Stimulated activated naive CD4-positive, alpha-beta T cell treated with Interleukin-2 at 50 U/mL for 16 hours (primary cell): ENCODE data around the gene TOX3.

Source experiments
- DNase-seq: peaks from one replicate; lab custom pipeline; 2025; lab: John Stamatoyannopoulos, UW

Gene TOX3

DNA sequence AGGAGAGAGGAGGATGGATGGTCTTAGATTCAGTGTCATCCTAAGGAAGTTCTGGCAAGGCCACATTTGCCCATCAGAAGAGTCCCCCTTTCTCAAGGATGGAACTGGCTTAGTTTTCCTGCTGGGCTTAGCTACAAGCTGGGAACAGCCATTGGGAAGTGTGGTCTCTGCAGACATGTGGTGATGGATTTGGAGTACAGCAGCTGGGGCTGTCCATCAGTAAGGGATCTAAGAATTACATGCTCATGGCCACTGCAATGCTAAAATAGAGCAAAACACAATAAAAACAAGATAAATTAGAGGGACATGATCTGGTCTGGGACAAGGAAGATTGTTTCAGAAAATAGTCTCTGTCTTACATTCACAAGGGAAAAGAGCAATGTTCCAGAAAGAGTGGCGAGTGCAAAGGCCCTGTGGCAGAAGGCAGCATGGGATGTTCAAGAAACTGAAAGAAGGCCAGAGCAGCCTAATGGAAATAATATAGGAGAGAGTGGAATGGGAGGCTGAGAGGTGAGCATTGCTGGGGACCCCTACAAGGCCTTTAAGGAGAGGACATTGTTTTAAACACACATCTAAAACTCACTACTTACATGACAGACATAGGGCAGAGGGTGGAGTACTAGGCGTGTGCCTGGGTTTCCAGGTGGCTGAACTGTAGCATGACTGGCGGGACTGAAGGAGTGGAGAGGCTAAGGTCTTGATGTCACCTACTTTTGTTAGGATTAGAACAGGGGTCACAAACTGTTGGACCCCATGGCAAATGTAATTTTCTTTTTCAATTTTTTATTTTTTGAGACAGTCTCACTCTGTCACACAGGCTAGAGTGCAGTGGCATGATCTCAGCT, 17.0 kb upstream of the TOX3 start:
- no peak for DNase-seq

DNA sequence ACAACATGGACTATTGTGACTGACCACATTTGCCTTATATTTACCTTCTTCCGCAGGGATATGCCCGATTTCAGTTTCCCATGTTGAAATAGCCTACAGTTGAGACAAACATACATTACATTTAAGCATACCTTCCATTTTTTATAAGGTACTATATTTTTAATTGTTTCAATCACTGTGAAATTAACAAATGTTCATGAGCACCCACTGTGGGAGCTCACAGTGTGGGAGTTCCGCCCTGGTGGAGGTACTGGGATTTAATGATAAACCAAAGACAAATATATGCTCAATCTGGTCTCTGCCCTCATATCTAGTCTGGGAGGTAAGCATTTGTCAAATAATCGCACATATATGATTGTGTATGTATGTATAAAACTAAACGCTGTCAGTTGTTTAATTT, 15.8 kb upstream of the TOX3 start:
- DNase-seq: no peak

GRCh38 chr16:52561910-52562741, 15.2 kb upstream of the TOX3 start:
- no peak for DNase-seq

DNA sequence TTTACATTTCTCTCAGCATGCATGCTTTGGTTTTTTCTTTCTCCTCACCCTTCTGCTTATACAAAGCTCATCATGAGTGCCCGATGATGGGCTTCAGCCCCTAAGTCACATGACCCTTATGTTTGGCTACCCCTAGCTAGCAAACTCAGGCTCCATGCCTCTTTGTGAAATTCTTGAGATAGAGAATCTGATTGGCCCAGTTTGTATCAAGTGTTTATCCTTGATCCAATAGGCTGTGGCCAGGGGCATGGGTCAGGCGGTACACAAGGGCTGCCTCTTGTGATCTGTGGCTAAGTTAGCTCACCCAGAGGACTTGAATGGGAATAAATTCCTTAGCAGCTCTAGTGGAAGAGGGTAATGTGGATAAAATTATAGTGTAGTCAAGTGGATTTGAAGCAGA, 11.5 kb upstream of the TOX3 start:
- no peak for DNase-seq

- DNase-seq: no peak
Observed at GRCh38 chr16:52557236-52557635, 10.3 kb upstream of the TOX3 start.

GRCh38 chr16:52556083-52556482, 9.1 kb upstream of the TOX3 start:
- DNase-seq: no peak

- DNase-seq: no peak
Observed at GRCh38 chr16:52555572-52555971, 8.6 kb upstream of the TOX3 start.

DNA sequence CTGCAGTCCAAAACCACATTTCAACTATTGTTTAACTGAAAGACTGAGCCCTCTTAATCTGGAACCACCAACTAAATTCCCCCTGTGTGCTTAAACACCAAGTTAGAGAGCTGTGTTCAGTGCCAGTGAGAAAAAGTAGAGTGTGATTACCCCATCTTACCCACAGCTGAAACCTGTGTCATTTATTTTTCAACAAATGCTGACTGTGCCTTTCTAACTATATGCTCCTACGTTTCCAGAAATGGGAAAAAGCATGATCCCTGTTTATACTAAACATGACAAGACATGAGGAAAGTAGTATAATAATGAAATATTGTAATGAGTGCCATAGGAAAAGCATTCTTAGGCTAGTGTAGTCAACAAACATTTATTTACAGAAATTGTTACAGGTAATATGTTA, 7.4 kb upstream of the TOX3 start:
- no peak for DNase-seq

- no peak for DNase-seq
Observed at GRCh38 chr16:52553322-52553721, 6.4 kb upstream of the TOX3 start.

DNA sequence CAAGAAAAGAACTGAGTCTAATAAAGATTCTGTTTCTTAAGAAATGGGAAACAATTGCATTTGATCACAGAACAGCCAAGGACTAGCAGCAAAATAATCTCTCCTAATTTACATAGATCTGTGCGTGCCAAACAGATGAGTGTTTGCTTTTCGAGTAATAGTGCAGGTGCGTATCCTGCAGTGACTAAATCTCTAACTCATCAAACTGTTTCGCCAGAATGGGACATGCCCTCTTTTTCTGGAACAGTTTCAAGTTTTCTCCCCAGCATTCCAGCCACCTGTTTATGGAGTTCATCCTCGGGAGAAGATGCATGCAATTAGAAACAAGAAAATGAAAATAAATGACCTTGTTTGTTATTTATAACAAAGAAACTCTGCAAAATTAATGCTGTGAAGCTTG, 5.7 kb upstream of the TOX3 start:
- no peak for DNase-seq

GRCh38 chr16:52549011-52549692, 2.2 kb upstream of the TOX3 start:
- no peak for DNase-seq

- DNase-seq: no peak
Observed at GRCh38 chr16:52548261-52549010, 1.5 kb upstream of the TOX3 start.

DNA sequence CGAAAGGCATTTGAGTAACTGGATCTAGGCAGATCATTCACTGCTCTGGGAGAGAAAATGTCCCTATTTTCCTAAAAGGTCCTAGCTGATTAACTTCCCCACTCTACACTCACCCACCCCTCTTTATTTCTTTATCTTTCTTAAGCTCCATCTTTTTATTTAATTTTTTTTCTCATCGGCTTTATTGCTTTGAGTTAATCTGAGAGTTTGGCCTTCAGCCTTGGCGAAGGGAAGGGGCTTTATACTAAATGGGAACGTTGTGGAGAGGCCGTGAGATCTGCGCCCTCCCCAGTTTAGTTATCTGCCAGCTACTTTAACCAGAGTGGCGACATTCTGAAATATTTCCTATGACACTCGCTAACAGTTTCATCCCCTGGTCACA, 882 bp upstream of the TOX3 start:
- no peak for DNase-seq

GRCh38 chr16:52546291-52547003, 496 bp downstream of the TOX3 start:
- DNase-seq: no peak

- no peak for DNase-seq
Observed at GRCh38 chr16:52545898-52546266, 1.1 kb downstream of the TOX3 start.

- DNase-seq: no peak
Observed at GRCh38 chr16:52545222-52545897, 1.6 kb downstream of the TOX3 start.

DNA sequence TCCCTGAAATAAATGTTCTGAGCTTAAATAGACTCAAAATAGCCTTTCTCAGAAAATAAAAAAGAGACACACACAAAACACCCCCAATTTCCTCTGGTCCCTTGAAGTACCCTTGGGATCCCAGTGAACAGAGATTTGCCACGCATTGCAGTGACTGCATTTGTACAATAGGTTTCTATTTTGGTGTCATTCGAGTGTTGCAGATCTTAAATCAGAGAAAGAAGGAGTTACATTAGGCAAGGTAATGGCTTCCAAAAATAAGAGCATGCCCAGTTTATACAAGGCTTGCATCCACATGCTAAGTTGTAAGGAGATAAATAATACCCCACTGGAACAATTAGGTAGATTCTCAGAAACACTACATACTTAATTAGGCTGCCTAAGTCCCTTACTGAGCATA, 2.2 kb downstream of the TOX3 start:
- no peak for DNase-seq

GRCh38 chr16:52543654-52544053, 3.3 kb downstream of the TOX3 start:
- no peak for DNase-seq

GRCh38 chr16:52540910-52541309, 6.0 kb downstream of the TOX3 start:
- no peak for DNase-seq

DNA sequence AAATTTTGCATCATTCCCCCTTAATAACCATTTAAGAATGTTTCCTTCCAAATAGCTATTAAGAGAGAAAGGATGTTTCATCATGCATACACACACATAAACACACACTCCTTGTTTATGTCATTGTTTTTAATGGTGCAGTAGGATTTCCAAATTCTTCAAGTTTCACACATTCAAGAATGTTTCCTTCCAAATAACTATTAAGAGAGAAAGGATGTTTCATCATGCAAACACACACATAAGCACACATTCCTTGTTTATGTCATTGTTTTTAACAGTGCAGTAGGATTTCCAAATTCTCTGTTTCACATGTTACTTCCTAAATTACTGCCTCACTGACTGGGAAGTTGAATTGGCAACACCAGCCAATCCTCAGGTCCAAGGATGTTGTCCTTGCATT, 7.8 kb downstream of the TOX3 start:
- no peak for DNase-seq

DNA sequence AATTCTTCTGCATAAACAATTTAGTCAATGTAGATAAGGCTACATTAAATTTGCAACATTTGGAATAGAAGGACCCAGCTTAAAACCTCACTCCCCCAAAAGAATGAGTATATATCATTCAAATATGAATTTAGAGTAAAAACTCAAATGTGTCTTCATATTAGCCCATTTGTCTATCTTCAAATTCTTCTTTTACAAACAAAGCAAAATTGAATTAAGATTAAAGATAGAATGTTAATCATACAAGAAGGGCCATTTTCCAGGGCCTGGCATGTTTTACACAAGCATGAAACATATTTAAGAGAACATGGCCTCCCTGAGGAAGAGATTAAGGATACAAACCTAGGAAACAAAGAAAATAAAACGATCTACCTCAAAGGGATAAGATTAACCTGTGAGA, 8.4 kb downstream of the TOX3 start:
- DNase-seq: no peak
